SU-DHL-6 (cell line): ENCODE results near the gene PAF1.

Experiments used
- H2AFZ ChIP-seq: fragments of 200-600 bp; sonication (generic); 2 replicates; pipeline ENCODE4 v1.6.1; 2014; ENCODE audit warnings: low read depth, mild to moderate bottlenecking, moderate library complexity, mixed read lengths, antibody characterized with exemption, low read length; ENCODE audit not compliant: severe bottlenecking
- H3F3A ChIP-seq: fragments of 200-600 bp; shearing (Covaris generic); 2 replicates; pipeline ENCODE4 v1.6.0; 2016; ENCODE audit warnings: antibody characterized with exemption, mild to moderate bottlenecking; ENCODE audit not compliant: insufficient read depth
- H3K27ac ChIP-seq: fragments of 200-600 bp; sonication (generic); 2 replicates; pipeline ENCODE4 v1.5.1; 2016; ENCODE audit warnings: low read depth, mild to moderate bottlenecking, low read length, moderate library complexity, mixed read lengths
- H3K27me3 ChIP-seq: fragments of 200-600 bp; sonication (generic), shearing (Covaris generic); 2 replicates; pipeline ENCODE4 v1.6.0; 2014; ENCODE audit warnings: mild to moderate bottlenecking, low read length
- H3K36me3 ChIP-seq: fragments of 200-600 bp; sonication (generic); 2 replicates; pipeline ENCODE4 v1.6.1; 2014; ENCODE audit warnings: mild to moderate bottlenecking, low read length, mixed read lengths
- H3K4me2 ChIP-seq: fragments of 300-600, 200-600 bp; shearing (Covaris generic), sonication (generic); 2 replicates; pipeline ENCODE4 v1.6.0; 2014; ENCODE audit warnings: low read length, low read depth, mild to moderate bottlenecking; ENCODE audit not compliant: poor library complexity, severe bottlenecking
- H3K4me3 ChIP-seq: fragments of 200-600 bp; sonication (generic); 2 replicates; pipeline ENCODE4 v1.5.1; 2014; ENCODE audit warnings: antibody characterized with exemption, low read length, mild to moderate bottlenecking, mixed read lengths; ENCODE audit not compliant: insufficient read depth, poor library complexity, severe bottlenecking
- H3K79me2 ChIP-seq: fragments of 200-600 bp; sonication (generic); 2 replicates; pipeline ENCODE4 v1.6.1; 2014; ENCODE audit warnings: mild to moderate bottlenecking, low read length, moderate library complexity; ENCODE audit not compliant: insufficient read depth
- H3K9ac ChIP-seq: fragments of 200-600 bp; sonication (generic); 2 replicates; pipeline ENCODE4 v1.7.0; 2014; ENCODE audit warnings: mild to moderate bottlenecking, low read length
- H3K9me2 ChIP-seq: fragments of 200-600 bp; sonication (generic); replicated peaks from 2 replicates; pipeline ENCODE4 v1.6.1; 2014; ENCODE audit warnings: low read length; ENCODE audit not compliant: insufficient read depth
- H3K9me3 ChIP-seq: fragments of 200-600 bp; sonication (generic); 2 replicates; pipeline ENCODE4 v1.6.1; 2014; ENCODE audit warnings: low read length, mixed read lengths; ENCODE audit not compliant: insufficient read depth
- H4K20me1 ChIP-seq: fragments of 200-600 bp; sonication (generic); 2 replicates; pipeline ENCODE4 v1.6.1; 2014; ENCODE audit warnings: low read depth, mild to moderate bottlenecking, antibody characterized with exemption, low read length, moderate library complexity, mixed read lengths
- EZH2phosphoT487 ChIP-seq: fragments of 200-600 bp; sonication (generic), shearing (Covaris generic); conservative IDR thresholded peaks from 2 replicates; pipeline ENCODE4 v1.6.1; 2018; ENCODE audit warnings: mild to moderate bottlenecking, antibody characterized with exemption, low read length, moderate library complexity, mixed read lengths
- TF ChIP-seq, protein P1 (sequence below): fragments of 200-600 bp; sonication (generic); IDR thresholded peaks from one replicate; pipeline ENCODE4 v1.5.1; 2017; ENCODE audit warnings: antibody characterized with exemption, mild to moderate bottlenecking, low read length, moderate library complexity; ENCODE audit not compliant: insufficient read depth, poor library complexity, severe bottlenecking

The PAF1 gene

GRCh38 chr19:39427707-39428106 lies 36.8 kb upstream of the PAF1 start:
- Histone ChIP-seq H4K20me1 (no peaks in the 10 kb centered on the region; the same call in 1 of the 2 replicates), H3K36me3 (peaks cover 4% of the 10 kb centered on the region; the same call in 1 of the 2 replicates), H3K27me3 (no peaks in the 10 kb centered on the region), H3K9ac (no peak overlapping the region), H3K27ac (no peak overlapping the region), H2AFZ (no peak overlapping the region), H3K4me3 (no peak overlapping the region), H3K9me3 (no peaks in the 10 kb centered on the region), H3K4me2 (no peak overlapping the region), H3K9me2 (no peaks in the 10 kb centered on the region), H3F3A (peaks cover 35% of the 10 kb centered on the region), H3K79me2 (no peaks in the 10 kb centered on the region)
- TF ChIP-seq, protein P1, sequence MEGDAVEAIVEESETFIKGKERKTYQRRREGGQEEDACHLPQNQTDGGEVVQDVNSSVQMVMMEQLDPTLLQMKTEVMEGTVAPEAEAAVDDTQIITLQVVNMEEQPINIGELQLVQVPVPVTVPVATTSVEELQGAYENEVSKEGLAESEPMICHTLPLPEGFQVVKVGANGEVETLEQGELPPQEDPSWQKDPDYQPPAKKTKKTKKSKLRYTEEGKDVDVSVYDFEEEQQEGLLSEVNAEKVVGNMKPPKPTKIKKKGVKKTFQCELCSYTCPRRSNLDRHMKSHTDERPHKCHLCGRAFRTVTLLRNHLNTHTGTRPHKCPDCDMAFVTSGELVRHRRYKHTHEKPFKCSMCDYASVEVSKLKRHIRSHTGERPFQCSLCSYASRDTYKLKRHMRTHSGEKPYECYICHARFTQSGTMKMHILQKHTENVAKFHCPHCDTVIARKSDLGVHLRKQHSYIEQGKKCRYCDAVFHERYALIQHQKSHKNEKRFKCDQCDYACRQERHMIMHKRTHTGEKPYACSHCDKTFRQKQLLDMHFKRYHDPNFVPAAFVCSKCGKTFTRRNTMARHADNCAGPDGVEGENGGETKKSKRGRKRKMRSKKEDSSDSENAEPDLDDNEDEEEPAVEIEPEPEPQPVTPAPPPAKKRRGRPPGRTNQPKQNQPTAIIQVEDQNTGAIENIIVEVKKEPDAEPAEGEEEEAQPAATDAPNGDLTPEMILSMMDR: no peak
- no peak for TF ChIP-seq EZH2phosphoT487

DNA sequence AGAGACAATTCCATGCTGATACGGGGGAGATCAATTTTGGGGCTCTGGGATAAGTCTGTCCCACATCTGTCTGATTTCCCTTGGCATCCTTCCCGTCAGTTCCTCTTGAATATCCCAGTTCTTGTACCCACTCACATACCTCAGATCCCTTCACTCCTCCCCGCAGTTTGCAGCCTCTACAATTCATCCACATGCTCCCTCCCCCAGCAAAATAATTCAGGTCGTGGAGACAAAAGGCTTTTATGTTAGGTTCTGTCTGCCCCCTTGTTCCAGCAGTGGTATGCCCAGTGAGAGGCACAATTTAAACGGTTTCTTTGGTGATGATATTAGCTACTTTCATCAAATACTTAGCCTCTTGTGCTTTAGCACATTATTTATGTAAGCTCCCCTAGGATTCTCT lies 35.3 kb upstream of the PAF1 start:
- Histone ChIP-seq H3K79me2 (no peaks in the 10 kb centered on the region), H3K9me2 (no peaks in the 10 kb centered on the region), H3K9ac (no peak overlapping the region), H2AFZ (no peak overlapping the region), H4K20me1 (no peaks in the 10 kb centered on the region), H3K4me2 (no peak overlapping the region), H3K27me3 (no peaks in the 10 kb centered on the region), H3K4me3 (no peak overlapping the region), H3K36me3 (no peaks in the 10 kb centered on the region), H3K27ac (no peak overlapping the region), H3F3A (peaks cover 24% of the 10 kb centered on the region), H3K9me3 (no peaks in the 10 kb centered on the region)
- TF ChIP-seq, protein P1: no peak
- no peak for TF ChIP-seq EZH2phosphoT487

DNA sequence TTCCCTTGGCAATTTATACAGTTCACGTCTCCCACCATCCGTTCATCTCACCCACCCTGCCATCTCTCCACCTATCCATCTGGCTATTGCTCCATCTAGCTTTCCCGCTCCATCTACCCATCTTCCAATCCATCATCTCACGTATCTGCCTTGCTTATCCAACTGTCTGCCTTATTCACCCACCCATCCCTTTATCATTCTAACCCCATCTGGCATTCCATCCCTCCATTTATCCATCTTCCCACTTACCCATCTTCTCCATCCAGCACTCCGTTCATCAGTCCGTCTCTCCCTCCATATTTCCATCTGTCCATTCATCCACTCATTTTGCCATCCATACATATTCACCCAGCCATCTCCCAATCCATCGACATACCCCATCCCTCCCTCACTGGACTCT lies 34.8 kb upstream of the PAF1 start:
- Histone ChIP-seq H3F3A (peaks cover 19% of the 10 kb centered on the region), H3K79me2 (no peaks in the 10 kb centered on the region), H3K9ac (no peak overlapping the region), H3K4me2 (no peak overlapping the region), H4K20me1 (no peaks in the 10 kb centered on the region), H3K9me2 (no peaks in the 10 kb centered on the region), H3K27me3 (no peaks in the 10 kb centered on the region), H3K9me3 (no peaks in the 10 kb centered on the region), H2AFZ (no peak overlapping the region), H3K36me3 (no peaks in the 10 kb centered on the region), H3K4me3 (no peak overlapping the region), H3K27ac (no peak overlapping the region)
- TF ChIP-seq EZH2phosphoT487: no peak
- TF ChIP-seq, protein P1: no peak
